ENCODE data around the gene DCAF8. TPM values are rescaled to one million over a fixed set of nuclear protein-coding genes. Genes with fewer than 3 reads are reported as not detected.

DCAF8 gene
- total and polyA plus RNA-seq, 2 donors (not counting 3 experiments of a cell fraction or from before 2014, with no cell fraction given) = 85.5 to 106 TPM

GRCh38 chr1:160193832-160194736, 68.3 kb downstream of the DCAF8 start:
- CTCF ChIA-PET = interaction anchor here (0.5 to 5.7 kb wide), 67 partner anchors 12 to 222 kb away, joined by 3 to 511 read pairs (median 6); partner anchors contain the start of genes DCAF8, IGSF8, PEA15 and PEX19
- H3K36me3 ChIP-seq (ENCODE audit: control insufficient read depth in 2 of 2, extremely low read depth in 1 of 2, insufficient read depth in 2 of 2, low read length in 2 of 2) = no peaks in the 10 kb centered on the region
- TF ChIP-seq, protein P1, sequence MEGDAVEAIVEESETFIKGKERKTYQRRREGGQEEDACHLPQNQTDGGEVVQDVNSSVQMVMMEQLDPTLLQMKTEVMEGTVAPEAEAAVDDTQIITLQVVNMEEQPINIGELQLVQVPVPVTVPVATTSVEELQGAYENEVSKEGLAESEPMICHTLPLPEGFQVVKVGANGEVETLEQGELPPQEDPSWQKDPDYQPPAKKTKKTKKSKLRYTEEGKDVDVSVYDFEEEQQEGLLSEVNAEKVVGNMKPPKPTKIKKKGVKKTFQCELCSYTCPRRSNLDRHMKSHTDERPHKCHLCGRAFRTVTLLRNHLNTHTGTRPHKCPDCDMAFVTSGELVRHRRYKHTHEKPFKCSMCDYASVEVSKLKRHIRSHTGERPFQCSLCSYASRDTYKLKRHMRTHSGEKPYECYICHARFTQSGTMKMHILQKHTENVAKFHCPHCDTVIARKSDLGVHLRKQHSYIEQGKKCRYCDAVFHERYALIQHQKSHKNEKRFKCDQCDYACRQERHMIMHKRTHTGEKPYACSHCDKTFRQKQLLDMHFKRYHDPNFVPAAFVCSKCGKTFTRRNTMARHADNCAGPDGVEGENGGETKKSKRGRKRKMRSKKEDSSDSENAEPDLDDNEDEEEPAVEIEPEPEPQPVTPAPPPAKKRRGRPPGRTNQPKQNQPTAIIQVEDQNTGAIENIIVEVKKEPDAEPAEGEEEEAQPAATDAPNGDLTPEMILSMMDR (IDR thresholded peaks at IDR 0.05; ENCODE audit: extremely low read depth in 1 of 2, insufficient read depth in 1 of 2, low read depth in 1 of 2, low read length in 2 of 2) = no peak
- TF ChIP-seq GATA2 (IDR thresholded peaks at IDR 0.05; ENCODE audit: insufficient read depth, insufficient read length, low read depth, low read length) = no peak
- TF ChIP-seq MYC (IDR thresholded peaks at IDR 0.05; ENCODE audit: low read depth, low read length) = no peak
- TF ChIP-seq FOS (IDR thresholded peaks at IDR 0.05; ENCODE audit: borderline replicate concordance, insufficient read depth, low read length) = no peak
- TF ChIP-seq POLR2A (IDR thresholded peaks at IDR 0.05; ENCODE audit: low read depth, low read length) = no peak
- TF ChIP-seq JUN (IDR thresholded peaks at IDR 0.05; ENCODE audit: borderline replicate concordance, insufficient read depth, insufficient read length, low read depth) = no peak
- TF ChIP-seq, protein P2, sequence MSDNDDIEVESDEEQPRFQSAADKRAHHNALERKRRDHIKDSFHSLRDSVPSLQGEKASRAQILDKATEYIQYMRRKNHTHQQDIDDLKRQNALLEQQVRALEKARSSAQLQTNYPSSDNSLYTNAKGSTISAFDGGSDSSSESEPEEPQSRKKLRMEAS (IDR thresholded peaks at IDR 0.05; ENCODE audit: insufficient read depth, insufficient read length) = no peak
- no peak for TF ChIP-seq EZH2 (IDR thresholded peaks at IDR 0.05; ENCODE audit: borderline replicate concordance, low read depth, low read length, severe bottlenecking)
- TF ChIP-seq POLR2AphosphoS5 (IDR thresholded peaks at IDR 0.05; ENCODE audit: insufficient read depth, low read depth, low read length) = no peak

More at GRCh38 chr1:160193832-160194736, 68.3 kb downstream of the DCAF8 start:
- DNase-seq (ENCODE audit: low read depth, low spot score) (no peak), FAIRE-seq (no peak)
- H3K9me3 ChIP-seq (replicated peaks; ENCODE audit: control insufficient read depth, insufficient read depth, low read length) = no peaks in the 10 kb centered on the region
- POLR2A ChIA-PET = interaction anchor here (0.6 to 1.0 kb wide), 3 partner anchors 26 to 97 kb away, joined by 3 to 6 read pairs (median 5); no protein-coding TSS in a partner anchor
- no peak overlapping the region for H2AFZ ChIP-seq (ENCODE audit: low read depth, low read length)
- no peak overlapping the region for H3K4me2 ChIP-seq (ENCODE audit: insufficient read depth, low read length)
- no peak overlapping the region for H3K27ac ChIP-seq (ENCODE audit: insufficient read depth, low read depth, low read length)
- dilution Hi-C loops (cut with MboI; ENCODE audit: extremely low pct_ligation_motif_present, low sequenced_read_pairs) (no loop called here), intact Hi-C loops (cut with micrococcal nuclease) (loop anchor here (1.0 kb wide), 7 partner anchors 12 to 222 kb away; no protein-coding TSS in a partner anchor)
- no peaks in the 10 kb centered on the region for H4K20me1 ChIP-seq (replicated peaks; ENCODE audit: control insufficient read depth, extremely low read depth, insufficient read depth, low read length)
- BruUV-seq (replicated peaks) = no TSS peak
- H3K9ac ChIP-seq (replicated peaks; ENCODE audit: extremely low read depth, insufficient read depth, low read length) = no peak overlapping the region
- no peaks in the 10 kb centered on the region for H3K9me1 ChIP-seq (replicated peaks; ENCODE audit: control insufficient read depth, extremely low read depth, insufficient read depth, low read length)
- H3K4me1 ChIP-seq (ENCODE audit: control insufficient read depth, extremely low read depth, insufficient read depth, low read length) = peaks cover 5% of the 10 kb centered on the region
- peaks cover 0 to 3% of the 10 kb centered on the region in 2 experiments for H3K27me3 ChIP-seq (ENCODE audit: control insufficient read depth in 2 of 2, insufficient read depth in 2 of 2, low read length in 2 of 2)
- H3K4me3 ChIP-seq (replicated peaks in 1 of 3; ENCODE audit: insufficient read depth in 1 of 3, low read depth in 1 of 3, low read length in 3 of 3) = no peak overlapping the region
- H3K79me2 ChIP-seq (ENCODE audit: control insufficient read depth, insufficient read depth, low read length) = no peaks in the 10 kb centered on the region

All from endothelial cell of umbilical vein (primary cell).